Fibroblast of lung (primary cell): ENCODE data around the gene METRNL. TPM values are rescaled to one million over a fixed set of nuclear protein-coding genes. Genes with fewer than 3 reads are reported as not detected.

ENCODE experiments used
- DNase-seq, 2 donors: peaks; one replicate each; pipeline versions ENCODE4 v3.0.0 to v3.0.0-alpha.2; 2010; ENCODE audit warnings: low read depth in 2 of 2
- H2AFZ ChIP-seq: 2 replicates; pipeline ENCODE4 v1.5.1; 2012; ENCODE audit warnings: low read length, control low read depth, inconsistent platforms
- H3K27ac ChIP-seq: 2 replicates; pipeline ENCODE4 v1.5.1; 2011; ENCODE audit warnings: low read length, control low read depth; ENCODE audit not compliant: insufficient read depth
- H3K27me3 ChIP-seq: 2 replicates; pipeline ENCODE4 v1.5.1; 2011; ENCODE audit warnings: mild to moderate bottlenecking, low read length; ENCODE audit not compliant: control insufficient read depth, insufficient read depth
- H3K36me3 ChIP-seq: 2 replicates; pipeline ENCODE4 v1.5.1; 2011; ENCODE audit warnings: low read length; ENCODE audit not compliant: control insufficient read depth, insufficient read depth
- H3K4me1 ChIP-seq: 2 replicates; pipeline ENCODE4 v1.5.1; 2011; ENCODE audit warnings: low read length; ENCODE audit not compliant: control insufficient read depth, insufficient read depth; ENCODE audit errors: extremely low read depth
- H3K4me2 ChIP-seq: 2 replicates; pipeline ENCODE4 v1.5.1; 2011; ENCODE audit warnings: low read length, control low read depth; ENCODE audit not compliant: insufficient read depth; ENCODE audit errors: extremely low read depth
- H3K4me3 ChIP-seq, 4 experiments: fragments of 200-600 bp in 1 of 4; sonication (generic) in 1 of 4; replicated peaks in 1 of 4; 2 replicates each; pipeline ENCODE4 v1.5.1; 2011 to 2016; ENCODE audit warnings: low read length in 4 of 4, low read depth in 3 of 4, mild to moderate bottlenecking in 3 of 4, control low read depth in 2 of 4, inconsistent platforms in 1 of 4, mixed read lengths in 1 of 4; ENCODE audit not compliant: insufficient read depth in 1 of 4; ENCODE audit errors: control extremely low read depth in 1 of 4
- H3K79me2 ChIP-seq: 2 replicates; pipeline ENCODE4 v1.5.1; 2012; ENCODE audit warnings: mild to moderate bottlenecking, low read length, inconsistent platforms; ENCODE audit not compliant: control insufficient read depth, insufficient read depth
- H3K9ac ChIP-seq: 2 replicates; pipeline ENCODE4 v1.5.1; 2011; ENCODE audit warnings: mild to moderate bottlenecking, low read length, control low read depth; ENCODE audit not compliant: insufficient read depth
- H3K9me3 ChIP-seq: 2 replicates; pipeline ENCODE4 v1.5.1; 2012; ENCODE audit warnings: low read depth, low read length; ENCODE audit not compliant: control insufficient read depth, insufficient read depth
- H4K20me1 ChIP-seq: 2 replicates; pipeline ENCODE4 v1.5.1; 2011; ENCODE audit warnings: low read length; ENCODE audit not compliant: control insufficient read depth, insufficient read depth; ENCODE audit errors: extremely low read depth
- CTCF ChIP-seq, 2 donors: IDR thresholded peaks in 1 of 2; conservative IDR thresholded peaks in 1 of 2; 1 replicate in 1 of 2; 2 replicates in 1 of 2; pipeline ENCODE4 v1.5.1; 2011 to 2012; ENCODE audit warnings: low read length in 2 of 2, control low read depth in 1 of 2, inconsistent platforms in 1 of 2, low read depth in 1 of 2, mild to moderate bottlenecking in 1 of 2
- EZH2 ChIP-seq: IDR thresholded peaks from 2 replicates; pipeline ENCODE4 v1.5.1; 2012; ENCODE audit warnings: low read length, control low read depth, mild to moderate bottlenecking; ENCODE audit errors: missing control alignments
- polyA plus RNA-seq, 2 donors: library from polyadenylated mRNA; depleted of rRNA in 1 of 2; stranded (reverse) in 1 of 2; unstranded in 1 of 2; fragments of >200 nt; gene quantifications; 2 replicates each; pipeline ENCODE4 v1.2.1, GENCODE V29; 2011 to 2012; ENCODE audit warnings: missing spikeins in 1 of 2
- total RNA-seq: library from RNA; depleted of rRNA; stranded (reverse); fragments of >200 nt; gene quantifications from 2 replicates; pipeline ENCODE4 v1.2.1, GENCODE V29; 2014

Gene METRNL
- total and polyA plus RNA-seq, 2 donors (not counting 1 experiment from before 2014, with no cell fraction given) = 27.0 to 120 TPM

- H3K9ac ChIP-seq = no peak overlapping the region
Observed at GRCh38 chr17:83125515-83126274, 46.3 kb downstream of the METRNL start.

DNA sequence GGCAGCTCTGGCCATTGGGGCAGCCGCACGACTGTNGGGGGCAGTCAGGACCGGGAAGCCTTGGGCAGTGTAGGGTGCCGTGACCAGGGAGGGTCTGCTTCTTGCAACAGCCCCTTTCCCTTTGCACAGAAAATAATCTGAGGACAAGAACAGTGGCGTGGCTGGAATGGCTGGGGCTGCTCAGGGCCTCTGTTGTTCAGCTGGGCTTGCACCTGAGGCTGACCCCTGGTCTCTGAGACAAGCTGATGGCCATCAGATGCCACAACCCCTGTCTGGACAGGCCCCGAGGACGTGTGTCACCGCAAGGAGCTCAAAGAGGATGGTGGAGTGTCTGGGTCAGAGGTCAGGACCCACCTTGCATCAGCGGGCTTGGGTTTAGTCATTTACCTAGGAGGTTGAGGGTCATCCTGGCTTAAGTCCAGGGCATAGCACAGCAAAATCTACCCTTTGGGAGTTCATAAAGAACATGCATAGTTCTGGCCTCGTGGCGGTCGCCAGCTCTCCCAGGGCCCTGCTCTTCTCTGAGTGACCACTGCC is 46.9 kb downstream of the METRNL start:
- Histone ChIP-seq H3K36me3 (no peaks in the 10 kb centered on the region), H3K27ac (no peak overlapping the region)
- DNase-seq = no peak

More at GRCh38 chr17:83125515-83126274, 46.3 kb downstream of the METRNL start:
- no peaks in the 10 kb centered on the region for H3K9me3 ChIP-seq
- DNase-seq = no peak
- H3K4me1 ChIP-seq = no peaks in the 10 kb centered on the region
- H3K4me2 ChIP-seq = no peak overlapping the region
- H3K27ac ChIP-seq = no peak overlapping the region
- H3K27me3 ChIP-seq = no peaks in the 10 kb centered on the region
- H3K79me2 ChIP-seq = no peaks in the 10 kb centered on the region
- H2AFZ ChIP-seq = no peak overlapping the region
- TF ChIP-seq CTCF (conservative IDR thresholded peaks at IDR 0.05 in 1 of 2, IDR thresholded peaks at IDR 0.05 in 1 of 2; ENCODE audit: low read depth in 1 of 2, low read length in 2 of 2) = no peak
- TF ChIP-seq EZH2 = no peak
- no peaks in the 10 kb centered on the region for H4K20me1 ChIP-seq
- H3K36me3 ChIP-seq = no peaks in the 10 kb centered on the region
- no peak overlapping the region for H3K4me3 ChIP-seq

More for the DNA sequence above, 46.9 kb downstream of the METRNL start:
- Histone ChIP-seq H3K27me3 (no peaks in the 10 kb centered on the region), H3K9me3 (no peaks in the 10 kb centered on the region), H3K4me3 (no peak overlapping the region), H2AFZ (no peak overlapping the region), H3K4me1 (no peaks in the 10 kb centered on the region), H3K4me2 (no peak overlapping the region), H3K9ac (no peak overlapping the region), H4K20me1 (no peaks in the 10 kb centered on the region), H3K79me2 (no peaks in the 10 kb centered on the region)
- TF ChIP-seq CTCF (conservative IDR thresholded peaks at IDR 0.05 in 1 of 2, IDR thresholded peaks at IDR 0.05 in 1 of 2; ENCODE audit: low read depth in 1 of 2, low read length in 2 of 2) = no peak
- TF ChIP-seq EZH2 = no peak
